GM12892 (cell line): Measurements from ENCODE around the gene SPNS2.
"Not testable (repeated sequence)": the region's sequence is repeated elsewhere in the genome, so short reads cannot be mapped to it uniquely, and the experiment has no call there.

Experiments
- DNase-seq: peaks from one replicate; pipeline ENCODE4 v3.0.0; 2011; ENCODE audit not compliant: insufficient read length
- FAIRE-seq: peaks from 2 replicates; lab custom pipeline; 2011; peaks lifted over from hg19 to GRCh38; lab: Jason Lieb, UNC
- POLR2A ChIP-seq: IDR thresholded peaks from 2 replicates; pipeline ENCODE4 v1.6.1; 2011; ENCODE audit warnings: low read depth, low read length, control low read depth
- POLR2AphosphoS5 ChIP-seq: IDR thresholded peaks from 2 replicates; pipeline ENCODE4 v1.6.1; 2011; ENCODE audit warnings: low read depth, low read length, control low read depth
- TAF1 ChIP-seq: IDR thresholded peaks from 2 replicates; pipeline ENCODE4 v1.6.1; 2011; ENCODE audit warnings: low read depth, mild to moderate bottlenecking, control low read depth, low read length, borderline replicate concordance

The SPNS2 gene

GRCh38 chr17:4573669-4574068 lies 75.0 kb downstream of the SPNS2 start:
- DNase-seq (no peak), FAIRE-seq (peak; percentile 69)
- TF ChIP-seq POLR2A (no peak), TAF1 (no peak), POLR2AphosphoS5 (no peak)

- TF ChIP-seq POLR2A (no peak), POLR2AphosphoS5 (no peak), TAF1 (no peak)
- no peak for FAIRE-seq
- DNase-seq = no peak
These were observed 75.9 kb downstream of the SPNS2 start for GRCh38 chr17:4574448-4575045.

DNA sequence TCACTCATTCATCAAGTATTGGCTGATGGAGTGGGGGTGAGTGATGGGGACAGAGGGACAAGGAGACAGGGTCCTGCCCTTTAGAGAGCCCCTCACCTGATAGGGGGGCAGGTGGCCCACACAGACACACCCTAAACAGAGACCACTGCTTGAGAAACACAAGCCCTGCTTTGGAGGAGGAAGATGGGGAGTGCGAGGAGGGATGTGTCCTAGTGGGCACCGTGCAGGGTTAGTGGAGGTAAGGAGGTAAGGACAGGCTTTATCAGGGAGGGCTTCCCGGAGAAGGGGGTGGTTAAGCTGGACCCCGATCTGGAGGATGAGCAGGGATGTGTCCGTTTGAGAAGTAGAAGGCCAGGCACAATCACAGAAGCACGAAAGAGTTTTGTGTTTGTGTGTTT lies 77.5 kb downstream of the SPNS2 start:
- FAIRE-seq (no peak), DNase-seq (no peak)
- TF ChIP-seq POLR2AphosphoS5 (no peak), POLR2A (no peak), TAF1 (no peak)

DNA sequence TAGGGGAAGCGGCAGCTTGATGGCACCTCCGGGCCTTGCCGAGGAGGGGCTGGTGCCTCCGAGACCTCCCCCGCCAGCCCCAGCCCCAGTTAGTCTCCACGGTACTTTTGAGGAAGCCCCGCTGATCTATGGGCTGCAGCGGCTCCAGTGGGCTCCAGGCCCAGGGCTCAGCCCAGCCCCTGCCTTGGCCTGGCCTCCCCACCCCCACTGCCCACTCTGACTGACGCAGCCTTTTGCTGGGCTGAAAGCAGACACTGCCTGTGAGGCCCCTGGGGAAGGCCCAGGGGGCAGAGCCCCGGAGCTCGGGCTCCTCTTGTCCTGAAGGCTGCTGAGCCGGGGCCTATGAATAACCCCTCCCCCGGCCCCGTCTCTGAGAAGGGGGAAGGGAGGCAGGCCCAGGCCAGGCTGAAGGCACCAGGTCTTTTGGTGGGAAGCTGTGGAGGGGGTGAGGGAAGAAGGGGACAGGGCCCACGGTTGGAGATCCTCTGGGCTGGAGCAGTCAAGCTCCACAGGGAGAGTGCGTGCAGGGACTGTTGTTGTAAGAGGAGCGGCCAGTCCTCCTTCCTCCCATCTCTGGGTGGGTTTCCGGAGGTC lies 78.1 kb downstream of the SPNS2 start:
- DNase-seq (no peak), FAIRE-seq (no peak)
- TF ChIP-seq TAF1 (no peak), POLR2A (no peak), POLR2AphosphoS5 (no peak)

- TF ChIP-seq TAF1 (no peak), POLR2A (no peak), POLR2AphosphoS5 (no peak)
- DNase-seq = no peak
These were observed 78.8 kb downstream of the SPNS2 start for GRCh38 chr17:4577386-4577993.

GRCh38 chr17:4578349-4578748 lies 79.7 kb downstream of the SPNS2 start:
- DNase-seq, FAIRE-seq: not testable (repeated sequence)

More at GRCh38 chr17:4577386-4577993, 78.8 kb downstream of the SPNS2 start:
- no peak for FAIRE-seq

DNA sequence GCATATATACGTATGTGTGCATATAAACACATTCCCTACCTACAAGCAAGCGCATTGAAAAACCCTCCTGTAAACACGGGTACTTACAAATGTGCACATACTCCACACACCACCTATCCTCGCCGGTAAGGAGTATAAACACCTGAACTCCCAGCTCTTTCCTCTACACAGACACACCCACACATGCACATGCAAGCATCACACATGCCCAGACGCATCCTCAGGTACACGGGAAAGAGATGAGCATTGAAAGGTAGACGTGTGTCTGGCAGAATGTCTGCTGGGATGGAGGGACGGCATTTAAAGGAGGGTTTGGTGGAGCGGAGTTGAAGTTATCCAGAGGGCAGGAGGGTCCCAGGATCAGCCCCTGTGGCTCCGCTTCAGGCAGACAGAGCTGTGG lies 81.0 kb downstream of the SPNS2 start:
- no peak for FAIRE-seq
- no peak for TF ChIP-seq POLR2AphosphoS5
- TF ChIP-seq POLR2A = no peak
- no peak for TF ChIP-seq TAF1
- no peak for DNase-seq

DNA sequence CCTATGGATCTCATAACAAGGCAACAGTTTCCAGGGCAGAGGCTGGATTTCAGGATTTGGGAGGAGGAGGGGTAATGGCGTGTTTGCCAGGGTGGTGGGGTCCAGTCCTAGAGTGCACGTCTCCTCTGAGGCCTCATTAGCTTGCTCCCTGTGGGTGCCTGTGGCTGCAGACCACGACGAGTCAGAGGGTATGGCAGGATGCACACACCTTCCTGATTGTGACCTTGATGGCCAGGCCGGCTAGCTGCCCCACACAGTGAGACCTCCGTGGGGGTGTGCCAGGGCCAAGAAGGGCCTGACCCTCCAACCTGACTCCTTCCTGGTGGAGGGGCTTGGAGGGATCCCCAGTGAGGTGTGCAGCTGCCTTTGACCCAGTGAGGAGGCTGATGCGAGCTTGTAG lies 81.6 kb downstream of the SPNS2 start:
- no peak for DNase-seq
- FAIRE-seq = no peak
- TF ChIP-seq TAF1 (no peak), POLR2AphosphoS5 (no peak), POLR2A (no peak)

- TF ChIP-seq POLR2AphosphoS5 (no peak), TAF1 (no peak), POLR2A (no peak)
- no peak for DNase-seq
- no peak for FAIRE-seq
These were observed 83.4 kb downstream of the SPNS2 start for GRCh38 chr17:4582101-4582501.

- no peak for FAIRE-seq
These were observed 84.0 kb downstream of the SPNS2 start for GRCh38 chr17:4582691-4583090.

DNA sequence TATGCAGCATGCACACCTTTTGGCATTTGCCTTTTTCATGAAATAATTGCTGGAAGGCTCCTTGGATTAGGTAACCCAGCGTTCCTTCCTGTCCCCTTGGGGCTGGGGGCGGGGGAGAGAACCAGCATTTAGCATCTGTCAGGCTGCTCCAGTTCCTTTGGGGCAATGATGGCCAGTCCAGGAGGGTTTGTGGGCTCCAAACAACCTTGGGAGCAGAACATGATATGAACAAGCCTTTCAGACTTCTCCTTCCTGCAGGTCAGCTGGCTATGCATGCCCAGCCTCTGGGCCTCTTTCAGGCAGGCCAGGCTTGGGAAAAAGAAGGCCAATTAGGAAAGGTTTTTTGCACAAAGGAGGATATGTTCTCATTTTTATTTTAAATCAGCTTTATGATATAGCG lies 84.5 kb downstream of the SPNS2 start:
- DNase-seq (no peak), FAIRE-seq (no peak)
- TF ChIP-seq POLR2A (no peak), POLR2AphosphoS5 (no peak), TAF1 (no peak)

More at GRCh38 chr17:4582691-4583090, 84.0 kb downstream of the SPNS2 start:
- no peak for TF ChIP-seq TAF1
- no peak for TF ChIP-seq POLR2A
- TF ChIP-seq POLR2AphosphoS5 = no peak
- no peak for DNase-seq

- no peak for DNase-seq
- TF ChIP-seq POLR2AphosphoS5 (no peak), POLR2A (no peak), TAF1 (no peak)
- FAIRE-seq = no peak
These were observed 85.1 kb downstream of the SPNS2 start for GRCh38 chr17:4583782-4584100.
